ENCODE data around the gene ZFP92.
"Not testable (repeated sequence)": the region's sequence is repeated elsewhere in the genome, so short reads cannot be mapped to it uniquely, and the experiment has no call there.

The ZFP92 gene

GRCh38 chrX:153395613-153396319, 15.5 kb upstream of the ZFP92 start:
- Histone ChIP-seq H3K27me3 (ENCODE audit: low read depth) (peaks cover 4% of the 10 kb centered on the region), H3K36me3 (replicated peaks) (no peaks in the 10 kb centered on the region), H3K4me3 (no peak overlapping the region), H3K9me3 (no peaks in the 10 kb centered on the region), H3K4me1 (no peaks in the 10 kb centered on the region)
- in situ Hi-C loops (cut with MboI; ENCODE audit: low sequenced_read_pairs), result no loop called here
- no peak for DNase-seq (ENCODE audit: low spot score in 2 of 2)

- Histone ChIP-seq H3K4me1 (no peaks in the 10 kb centered on the region), H3K27me3 (ENCODE audit: low read depth) (peaks cover 4% of the 10 kb centered on the region), H3K4me3 (no peak overlapping the region), H3K36me3 (replicated peaks) (no peaks in the 10 kb centered on the region), H3K9me3 (no peaks in the 10 kb centered on the region)
- in situ Hi-C loops (cut with MboI; ENCODE audit: low sequenced_read_pairs), result no loop called here
- no peak for DNase-seq (ENCODE audit: low spot score in 2 of 2)
Measured at GRCh38 chrX:153396320-153397195, 14.7 kb upstream of the ZFP92 start.

- H3K27me3 ChIP-seq (ENCODE audit: low read depth), result peaks cover 4% of the 10 kb centered on the region
- no peaks in the 10 kb centered on the region for H3K36me3 ChIP-seq (replicated peaks)
- H3K4me3 ChIP-seq, result no peak overlapping the region
- no peaks in the 10 kb centered on the region for H3K9me3 ChIP-seq
- H3K4me1 ChIP-seq, result no peaks in the 10 kb centered on the region
- in situ Hi-C loops (cut with MboI; ENCODE audit: low sequenced_read_pairs), result no loop called here
- no peak for DNase-seq (ENCODE audit: low spot score in 2 of 2)
Measured at GRCh38 chrX:153397256-153397960, 13.9 kb upstream of the ZFP92 start.

- Histone ChIP-seq H3K36me3 (replicated peaks) (no peaks in the 10 kb centered on the region), H3K27me3 (ENCODE audit: low read depth) (peaks cover 4% of the 10 kb centered on the region), H3K4me3 (no peak overlapping the region), H3K9me3 (no peaks in the 10 kb centered on the region), H3K4me1 (no peaks in the 10 kb centered on the region)
- in situ Hi-C loops (cut with MboI; ENCODE audit: low sequenced_read_pairs), result no loop called here
- DNase-seq (ENCODE audit: low spot score in 2 of 2), result no peak
Measured at GRCh38 chrX:153398275-153398960, 12.9 kb upstream of the ZFP92 start.

DNA sequence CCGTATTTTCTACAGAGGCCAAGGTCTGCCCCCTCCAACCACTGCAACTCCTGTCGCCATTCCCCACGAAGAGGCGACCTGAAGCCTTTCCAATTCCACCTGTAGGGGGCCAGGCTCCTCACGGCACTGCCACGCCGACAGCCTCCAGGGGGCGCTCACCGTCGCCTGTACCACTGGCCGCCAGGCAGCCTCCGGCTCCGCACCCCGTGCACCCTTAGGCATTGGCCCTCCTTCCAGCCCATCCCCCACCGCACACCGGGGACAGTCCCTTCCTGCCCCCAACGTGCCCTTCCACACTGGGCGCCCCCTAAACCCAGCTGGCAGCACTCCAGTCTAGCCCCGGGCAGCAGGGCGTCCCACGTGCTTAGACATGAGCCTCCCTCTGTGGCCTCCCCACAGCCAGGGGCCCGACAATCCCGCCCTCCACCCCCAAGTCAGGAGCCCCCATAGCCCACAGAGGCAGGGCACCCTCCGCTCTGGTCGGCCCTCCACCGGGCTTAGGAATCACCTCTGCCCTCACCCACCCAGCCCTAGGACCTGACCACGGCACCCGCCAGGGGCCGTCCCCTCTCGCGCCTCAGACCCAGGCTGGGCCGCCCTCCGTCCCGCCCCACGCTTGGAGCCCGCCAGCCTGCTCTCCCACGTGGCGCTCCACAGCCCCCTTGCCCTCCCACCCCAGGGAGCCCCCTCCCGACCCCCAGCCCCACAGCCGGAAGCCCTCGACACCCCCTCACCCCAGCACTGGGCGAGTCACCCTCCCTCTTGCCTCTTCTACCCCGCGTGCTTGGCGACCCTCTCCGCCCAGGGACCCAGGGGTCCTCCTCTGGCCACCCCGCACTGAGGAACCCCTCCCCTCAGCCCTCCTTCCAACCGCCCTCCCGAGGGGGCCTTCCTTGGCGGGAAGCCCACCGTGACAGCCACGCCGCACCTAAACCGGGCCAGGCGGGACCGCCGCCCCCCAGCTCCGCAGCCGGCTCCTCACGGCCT, 10.8 kb upstream of the ZFP92 start:
- Histone ChIP-seq H3K9me3 (no peaks in the 10 kb centered on the region), H3K27me3 (ENCODE audit: low read depth) (peaks cover 11% of the 10 kb centered on the region), H3K4me1 (no peaks in the 10 kb centered on the region), H3K36me3 (replicated peaks) (no peaks in the 10 kb centered on the region), H3K4me3 (no peak overlapping the region)
- DNase-seq (ENCODE audit: low spot score in 2 of 2), result peak; percentile 43 to 88
- in situ Hi-C loops (cut with MboI; ENCODE audit: low sequenced_read_pairs), result no loop called here

DNA sequence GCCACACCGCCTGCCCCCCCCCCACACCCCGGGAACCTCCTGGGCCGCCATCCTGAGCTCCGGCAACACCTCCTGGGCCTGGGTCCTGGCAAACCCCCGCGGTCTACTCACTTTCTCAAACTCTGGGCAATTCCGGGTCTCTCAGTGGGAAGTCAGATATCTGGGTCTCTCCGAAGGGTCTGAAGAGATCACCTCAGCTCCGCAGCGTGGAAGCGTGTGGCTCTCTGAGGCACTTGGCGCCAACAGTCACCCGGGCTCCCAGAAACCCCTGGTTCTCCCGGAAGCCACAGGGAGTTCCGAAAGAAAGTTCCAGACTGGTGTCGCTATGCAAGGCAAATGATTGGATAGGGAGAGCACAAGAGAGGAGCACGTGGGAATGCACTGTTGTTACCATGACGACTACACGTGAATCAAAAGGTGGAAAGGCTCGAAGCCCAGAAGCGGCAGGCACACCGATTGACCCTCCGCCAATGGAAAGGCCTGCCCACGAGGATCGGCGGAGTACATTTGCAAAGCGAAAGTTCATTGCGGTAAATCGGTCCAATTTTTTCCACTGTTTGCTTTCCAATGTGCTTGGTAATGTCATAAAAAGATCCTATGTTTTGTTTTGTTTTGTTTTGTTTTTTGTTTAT, 10.0 kb upstream of the ZFP92 start, which contains the start of gene PNMA6E:
Gene PNMA6E (minus strand): TSS at position 218 of the 632 bp plus-strand sequence. CDS start 2,501 bp downstream, outside the sequence.
- no peak for DNase-seq (ENCODE audit: low spot score in 2 of 2)
- in situ Hi-C loops (cut with MboI; ENCODE audit: low sequenced_read_pairs), result no loop called here
- no peaks in the 10 kb centered on the region for H3K4me1 ChIP-seq
- no peaks in the 10 kb centered on the region for H3K9me3 ChIP-seq
- H3K27me3 ChIP-seq (ENCODE audit: low read depth), result peaks cover 11% of the 10 kb centered on the region
- H3K4me3 ChIP-seq, result no peak within 1 kb of the TSS
- H3K36me3 ChIP-seq (replicated peaks), result no peaks in the 10 kb centered on the region

- H3K4me3 ChIP-seq; H3K4me1 ChIP-seq; DNase-seq (ENCODE audit: low spot score in 2 of 2); H3K9me3 ChIP-seq; H3K36me3 ChIP-seq (replicated peaks); in situ Hi-C loops (cut with MboI; ENCODE audit: low sequenced_read_pairs): not testable (repeated sequence)
- H3K27me3 ChIP-seq (ENCODE audit: low read depth), result peaks cover 14% of the 10 kb centered on the region
Measured at GRCh38 chrX:153404333-153404732, 6.9 kb upstream of the ZFP92 start.

GRCh38 chrX:153405426-153405825, 5.8 kb upstream of the ZFP92 start:
- no peaks in the 10 kb centered on the region for H3K9me3 ChIP-seq
- no peak overlapping the region for H3K4me3 ChIP-seq
- H3K4me1 ChIP-seq, result no peaks in the 10 kb centered on the region
- H3K36me3 ChIP-seq (replicated peaks), result no peaks in the 10 kb centered on the region
- DNase-seq (ENCODE audit: low spot score in 2 of 2), result no peak
- peaks cover 10% of the 10 kb centered on the region for H3K27me3 ChIP-seq (ENCODE audit: low read depth)
- in situ Hi-C loops (cut with MboI; ENCODE audit: low sequenced_read_pairs), result no loop called here

GRCh38 chrX:153406011-153406410, 5.3 kb upstream of the ZFP92 start:
- Histone ChIP-seq H3K4me1 (no peaks in the 10 kb centered on the region), H3K9me3 (no peaks in the 10 kb centered on the region), H3K36me3 (replicated peaks) (no peaks in the 10 kb centered on the region), H3K27me3 (ENCODE audit: low read depth) (peaks cover 13% of the 10 kb centered on the region), H3K4me3 (no peak overlapping the region)
- no peak for DNase-seq (ENCODE audit: low spot score in 2 of 2)
- in situ Hi-C loops (cut with MboI; ENCODE audit: low sequenced_read_pairs), result no loop called here

DNA sequence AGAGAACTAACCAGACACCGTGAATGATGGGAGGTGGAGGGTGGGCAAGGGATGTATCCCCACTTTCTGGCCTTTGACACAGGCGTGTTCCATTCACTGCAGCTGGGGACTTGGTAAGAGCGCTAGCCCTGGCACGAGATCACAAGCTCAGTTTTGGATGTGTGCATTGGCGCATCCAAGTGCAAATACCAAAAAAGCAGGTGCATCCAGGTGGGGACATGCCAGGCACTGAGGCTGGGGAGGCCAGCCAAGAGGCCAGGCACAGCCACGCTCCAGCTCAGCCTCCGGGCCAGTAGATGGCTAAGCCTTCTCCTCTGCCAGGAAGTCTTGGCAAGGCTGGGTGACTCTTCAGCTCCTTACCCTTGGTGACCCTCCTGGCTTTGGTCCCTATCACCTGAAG, 4.4 kb upstream of the ZFP92 start:
- in situ Hi-C loops (cut with MboI; ENCODE audit: low sequenced_read_pairs), result no loop called here
- no peaks in the 10 kb centered on the region for H3K36me3 ChIP-seq (replicated peaks)
- DNase-seq (ENCODE audit: low spot score in 2 of 2), result no peak
- H3K9me3 ChIP-seq, result no peaks in the 10 kb centered on the region
- no peaks in the 10 kb centered on the region for H3K4me1 ChIP-seq
- H3K27me3 ChIP-seq (ENCODE audit: low read depth), result peaks cover 17% of the 10 kb centered on the region
- H3K4me3 ChIP-seq, result no peak overlapping the region

DNA sequence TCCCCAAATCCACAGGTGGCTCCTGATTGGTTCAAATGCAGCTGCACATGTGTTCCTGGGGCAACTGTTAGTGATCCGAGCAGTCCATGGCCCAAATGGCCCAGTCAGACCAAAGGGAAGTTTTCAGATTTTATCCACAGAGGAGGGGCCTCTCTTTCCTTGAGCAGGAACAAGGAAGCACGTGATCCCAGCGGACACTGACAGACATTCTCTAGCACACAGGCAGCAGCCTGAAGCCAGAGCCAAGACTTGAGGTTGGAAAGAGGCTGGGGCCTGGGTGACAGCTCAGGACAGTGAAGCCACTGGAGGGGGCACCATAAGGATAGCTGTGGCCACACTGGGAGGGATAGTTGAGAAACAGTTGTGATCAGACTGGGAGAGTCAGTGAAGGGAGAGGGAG, 3.5 kb upstream of the ZFP92 start:
- Histone ChIP-seq H3K9me3 (no peaks in the 10 kb centered on the region), H3K4me3 (no peak overlapping the region), H3K4me1 (no peaks in the 10 kb centered on the region), H3K36me3 (replicated peaks) (no peaks in the 10 kb centered on the region), H3K27me3 (ENCODE audit: low read depth) (peaks cover 21% of the 10 kb centered on the region)
- in situ Hi-C loops (cut with MboI; ENCODE audit: low sequenced_read_pairs), result no loop called here
- no peak for DNase-seq (ENCODE audit: low spot score in 2 of 2)

- H3K4me1 ChIP-seq, result no peaks in the 10 kb centered on the region
- H3K36me3 ChIP-seq (replicated peaks), result no peaks in the 10 kb centered on the region
- no peaks in the 10 kb centered on the region for H3K9me3 ChIP-seq
- H3K4me3 ChIP-seq, result no peak overlapping the region
- peaks cover 21% of the 10 kb centered on the region for H3K27me3 ChIP-seq (ENCODE audit: low read depth)
- in situ Hi-C loops (cut with MboI; ENCODE audit: low sequenced_read_pairs), result no loop called here
- no peak for DNase-seq (ENCODE audit: low spot score in 2 of 2)
Measured at GRCh38 chrX:153408221-153408721, 3.0 kb upstream of the ZFP92 start.

Data from HAP-1 (cell line).